HEK293 (cell line): ENCODE results near the gene COL25A1.

Experiments
- ATF2 ChIP-seq: fragments of 450-650 bp; formaldehyde crosslinking; IDR thresholded peaks from 2 replicates; pipeline ENCODE4 v1.5.1; 2016; ENCODE audit warnings: missing biosample characterization, missing genetic modification characterization, low read depth
- BCL6B ChIP-seq: fragments of 450-650 bp; formaldehyde crosslinking; IDR thresholded peaks from 2 replicates; pipeline ENCODE4 v1.5.1; 2017; ENCODE audit warnings: missing biosample characterization, missing genetic modification characterization
- MEIS1 ChIP-seq: sonication (generic); formaldehyde crosslinking; IDR thresholded peaks from 2 replicates; pipeline ENCODE4 v1.8.1; 2022; ENCODE audit warnings: missing genetic modification reagents, mild to moderate bottlenecking, borderline replicate concordance
- MYNN ChIP-seq: fragments of 450-650 bp; formaldehyde crosslinking; IDR thresholded peaks from 2 replicates; pipeline ENCODE4 v1.5.1; 2016; ENCODE audit warnings: missing biosample characterization, missing genetic modification characterization, borderline replicate concordance
- PRDM1 ChIP-seq: fragments of 450-650 bp; formaldehyde crosslinking; IDR thresholded peaks from 2 replicates; pipeline ENCODE4; 2016; ENCODE audit warnings: missing biosample characterization, missing genetic modification characterization
- PRDM6 ChIP-seq: fragments of 450-650 bp; formaldehyde crosslinking; IDR thresholded peaks from 2 replicates; pipeline ENCODE4 v1.5.1; 2017; ENCODE audit warnings: missing biosample characterization, missing genetic modification characterization
- TRIM28 ChIP-seq: IDR thresholded peaks from 2 replicates; pipeline ENCODE4 v1.6.1; 2011; ENCODE audit warnings: low read length, control low read depth, borderline replicate concordance
- WT1 ChIP-seq: fragments of 450-650 bp; formaldehyde crosslinking; IDR thresholded peaks from 2 replicates; pipeline ENCODE4 v1.5.1; 2016; ENCODE audit warnings: missing biosample characterization, missing genetic modification characterization
- ZBTB1 ChIP-seq: fragments of 450-650 bp; formaldehyde crosslinking; IDR thresholded peaks from 2 replicates; pipeline ENCODE4 v1.5.1; 2016; ENCODE audit warnings: missing biosample characterization, missing genetic modification characterization
- ZEB2 ChIP-seq: fragments of 450-650 bp; formaldehyde crosslinking; IDR thresholded peaks from 2 replicates; pipeline ENCODE4 v1.5.1; 2016; ENCODE audit warnings: missing biosample characterization, missing genetic modification characterization
- ZIC2 ChIP-seq: fragments of 450-650 bp; formaldehyde crosslinking; IDR thresholded peaks from 2 replicates; pipeline ENCODE4 v1.5.1; 2016; ENCODE audit warnings: missing biosample characterization, missing genetic modification characterization
- ZNF114 ChIP-seq: fragments of 450-650 bp; formaldehyde crosslinking; IDR thresholded peaks from 2 replicates; pipeline ENCODE4 v1.5.0; 2017; ENCODE audit warnings: missing biosample characterization, missing genetic modification characterization
- ZNF146 ChIP-seq: fragments of 450-650 bp; formaldehyde crosslinking; IDR thresholded peaks from 2 replicates; pipeline ENCODE4 v1.5.1; 2016; ENCODE audit warnings: missing biosample characterization, missing genetic modification characterization
- ZNF18 ChIP-seq: fragments of 450-650 bp; formaldehyde crosslinking; IDR thresholded peaks from 2 replicates; pipeline ENCODE4 v1.5.1; 2016; ENCODE audit warnings: missing biosample characterization, missing genetic modification characterization
- ZNF214 ChIP-seq: fragments of 450-650 bp; formaldehyde crosslinking; IDR thresholded peaks from 2 replicates; pipeline ENCODE4 v1.5.1; 2017; ENCODE audit warnings: missing biosample characterization, mild to moderate bottlenecking, missing genetic modification characterization, borderline replicate concordance
- ZNF24 ChIP-seq: fragments of 450-650 bp; formaldehyde crosslinking; IDR thresholded peaks from 2 replicates; pipeline ENCODE4 v1.5.1; 2016; ENCODE audit warnings: missing biosample characterization, missing genetic modification characterization
- ZNF302 ChIP-seq: fragments of 450-650 bp; formaldehyde crosslinking; IDR thresholded peaks from 2 replicates; pipeline ENCODE4 v1.5.1; 2016; ENCODE audit warnings: missing biosample characterization, missing genetic modification characterization, low read depth
- ZNF324 ChIP-seq: fragments of 450-650 bp; formaldehyde crosslinking; IDR thresholded peaks from 2 replicates; pipeline ENCODE4 v1.5.1; 2016; ENCODE audit warnings: missing biosample characterization, missing genetic modification characterization
- ZNF37A ChIP-seq: fragments of 450-650 bp; IDR thresholded peaks from 2 replicates; pipeline ENCODE4 v1.5.1; 2018; ENCODE audit warnings: missing biosample characterization, missing genetic modification characterization
- ZNF518A ChIP-seq: fragments of 450-650 bp; formaldehyde crosslinking; conservative IDR thresholded peaks from 2 replicates; pipeline ENCODE4 v1.5.1; 2016; ENCODE audit warnings: low read depth, missing biosample characterization, missing genetic modification characterization
- ZNF549 ChIP-seq: fragments of 450-650 bp; IDR thresholded peaks from 2 replicates; pipeline ENCODE4 v1.5.1; 2018; ENCODE audit warnings: missing biosample characterization, missing genetic modification characterization, mild to moderate bottlenecking, inconsistent platforms, moderate library complexity
- ZNF561 ChIP-seq: fragments of 450-650 bp; IDR thresholded peaks from 2 replicates; pipeline ENCODE4 v1.5.1; 2018; ENCODE audit warnings: missing biosample characterization, missing genetic modification characterization, borderline replicate concordance
- ZNF621 ChIP-seq: fragments of 450-650 bp; formaldehyde crosslinking; IDR thresholded peaks from 2 replicates; pipeline ENCODE4 v1.5.1; 2017; ENCODE audit warnings: missing biosample characterization, missing genetic modification characterization
- ZNF639 ChIP-seq: fragments of 450-650 bp; formaldehyde crosslinking; IDR thresholded peaks from 2 replicates; pipeline ENCODE4 v1.5.1; 2016; ENCODE audit warnings: missing biosample characterization, missing genetic modification characterization
- ZNF677 ChIP-seq: fragments of 450-650 bp; IDR thresholded peaks from 2 replicates; pipeline ENCODE4 v1.5.0; 2018; ENCODE audit warnings: missing biosample characterization, mild to moderate bottlenecking, missing genetic modification characterization, moderate library complexity
- ZNF843 ChIP-seq: fragments of 450-650 bp; formaldehyde crosslinking; IDR thresholded peaks from 2 replicates; pipeline ENCODE4 v1.5.1; 2016; ENCODE audit warnings: missing biosample characterization, missing genetic modification characterization

Gene COL25A1

GRCh38 chr4:108903464-108904221 lies 398.8 kb downstream of the COL25A1 start (continued):
- TF ChIP-seq PRDM6 (tag by site-specific recombination) (peak; percentile 91), ZNF114 (tag by site-specific recombination) (no peak), ZNF843 (tag by site-specific recombination) (peak; percentile 75), PRDM1 (tag by site-specific recombination) (no peak), ZNF561 (tag by site-specific recombination) (no peak), ZNF18 (tag by site-specific recombination) (peak; percentile 39; the same call in 1 of the 2 replicates), MYNN (tag by site-specific recombination) (no peak), TRIM28 (no peak), ZNF324 (tag by site-specific recombination) (no peak), ATF2 (peak; percentile 67; the same call in 1 of the 2 replicates), ZNF24 (no peak), ZNF621 (tag by site-specific recombination) (no peak), ZNF37A (tag by site-specific recombination) (no peak), MEIS1 (CRISPR knock-in tag) (no peak), ZNF549 (tag by site-specific recombination) (no peak), ZEB2 (no peak), ZNF677 (no peak), ZNF302 (no peak), BCL6B (tag by site-specific recombination) (peak; percentile 46; the same call in 1 of the 2 replicates), ZNF146 (no peak), ZBTB1 (tag by site-specific recombination) (no peak), ZNF214 (tag by site-specific recombination) (no peak), ZNF518A (tag by site-specific recombination) (no peak), ZIC2 (tag by site-specific recombination) (no peak), WT1 (tag by site-specific recombination) (no peak), ZNF639 (no peak)
